Left ventricle myocardium inferior (tissue), 1 donor: ENCODE data around the gene NIT2. TPM values are rescaled to one million over a fixed set of nuclear protein-coding genes. Genes with fewer than 3 reads are reported as not detected.

ENCODE experiments used
- DNase-seq: peaks from one replicate; pipeline ENCODE4 v3.0.0-alpha.2; 2020
- H3K27ac ChIP-seq: fragments of 200-600 bp; replicated peaks from 2 replicates; pipeline ENCODE4 v1.8.0; 2021
- H3K27me3 ChIP-seq: fragments of 200-600 bp; 2 replicates; pipeline ENCODE4 v1.8.0; 2021; ENCODE audit warnings: low read depth
- H3K36me3 ChIP-seq: fragments of 200-600 bp; 2 replicates; pipeline ENCODE4 v1.8.0; 2021
- H3K4me1 ChIP-seq: fragments of 200-600 bp; 2 replicates; pipeline ENCODE4 v1.8.0; 2021
- H3K4me3 ChIP-seq: fragments of 200-600 bp; 2 replicates; pipeline ENCODE4 v1.8.0; 2021; ENCODE audit warnings: mild to moderate bottlenecking, moderate library complexity
- H3K9me3 ChIP-seq: fragments of 200-600 bp; replicated peaks from 2 replicates; pipeline ENCODE4 v1.8.0; 2021
- CTCF ChIP-seq: fragments of 200-600 bp; IDR thresholded peaks from 2 replicates; pipeline ENCODE4 v1.8.0; 2021; ENCODE audit warnings: antibody characterized with exemption, mild to moderate bottlenecking, borderline replicate concordance
- intact Hi-C: fragments of 100-400 bp; cut with micrococcal nuclease; formaldehyde crosslinking; loops from one replicate; pipeline ENCODE4 v1.11.0; 2022
- total RNA-seq: library from RNA; stranded (reverse); fragmentation: NEBNext Ultra II Directional; extraction: Animal tissue kit (Norgen Biotek cat#: 25700); gene quantifications from one replicate; pipeline ENCODE4 v1.2.1, GENCODE V29; 2021
- donor health status: DM: no; HTN: yes; CAD: no; lungs with severe emphysema.

NIT2 gene
- total RNA-seq, 1 donor from 2014 or later, result 51.5 TPM

- no peak for TF ChIP-seq CTCF
- no peaks in the 10 kb centered on the region for H3K27me3 ChIP-seq
- no peak for DNase-seq
- intact Hi-C loops, result no loop called here
- no peak overlapping the region for H3K27ac ChIP-seq
- H3K36me3 ChIP-seq, result peaks cover 80% of the 10 kb centered on the region
- H3K9me3 ChIP-seq, result no peaks in the 10 kb centered on the region
- no peak overlapping the region for H3K4me3 ChIP-seq
- no peaks in the 10 kb centered on the region for H3K4me1 ChIP-seq
Measured at GRCh38 chr3:100299016-100299415, 35.5 kb upstream of the NIT2 start.

GRCh38 chr3:100306695-100307094, 27.9 kb upstream of the NIT2 start:
- intact Hi-C loops, result no loop called here
- peaks cover 9% of the 10 kb centered on the region for H3K4me1 ChIP-seq
- TF ChIP-seq CTCF, result no peak
- H3K4me3 ChIP-seq, result no peak overlapping the region
- H3K36me3 ChIP-seq, result peaks cover 80% of the 10 kb centered on the region
- DNase-seq, result no peak
- H3K27me3 ChIP-seq, result no peaks in the 10 kb centered on the region
- no peak overlapping the region for H3K27ac ChIP-seq
- H3K9me3 ChIP-seq, result no peaks in the 10 kb centered on the region

GRCh38 chr3:100310355-100310965, 24.1 kb upstream of the NIT2 start:
- intact Hi-C loops, result no loop called here
- peaks cover 9% of the 10 kb centered on the region for H3K4me1 ChIP-seq
- H3K27ac ChIP-seq, result no peak overlapping the region
- no peak for DNase-seq
- H3K4me3 ChIP-seq, result no peak overlapping the region
- no peaks in the 10 kb centered on the region for H3K27me3 ChIP-seq
- TF ChIP-seq CTCF, result no peak
- no peaks in the 10 kb centered on the region for H3K9me3 ChIP-seq
- H3K36me3 ChIP-seq, result peaks cover 74% of the 10 kb centered on the region

GRCh38 chr3:100311011-100311410, 23.5 kb upstream of the NIT2 start:
- H3K36me3 ChIP-seq, result peaks cover 73% of the 10 kb centered on the region
- intact Hi-C loops, result no loop called here
- no peak overlapping the region for H3K4me3 ChIP-seq
- TF ChIP-seq CTCF, result no peak
- H3K4me1 ChIP-seq, result peaks cover 9% of the 10 kb centered on the region
- no peaks in the 10 kb centered on the region for H3K9me3 ChIP-seq
- no peak for DNase-seq
- no peaks in the 10 kb centered on the region for H3K27me3 ChIP-seq
- no peak overlapping the region for H3K27ac ChIP-seq

- peak; percentile 77 for TF ChIP-seq CTCF
- H3K9me3 ChIP-seq, result no peaks in the 10 kb centered on the region
- H3K27ac ChIP-seq, result no peak overlapping the region
- no peak overlapping the region for H3K4me3 ChIP-seq
- peaks cover 6% of the 10 kb centered on the region for H3K4me1 ChIP-seq
- peaks cover 47% of the 10 kb centered on the region for H3K36me3 ChIP-seq
- no peaks in the 10 kb centered on the region for H3K27me3 ChIP-seq
- intact Hi-C loops, result no loop called here
- DNase-seq, result no peak
Measured at GRCh38 chr3:100316641-100317069, 17.9 kb upstream of the NIT2 start.
